Keratinocyte (primary cell): ENCODE data around the gene MYL10. TPM values are rescaled to one million over a fixed set of nuclear protein-coding genes. Genes with fewer than 3 reads are reported as not detected.

Source experiments
- DNase-seq: peaks from one replicate; pipeline ENCODE4 v3.0.0-alpha.2; 2011; ENCODE audit warnings: low read depth, missing footprints, low spot score
- FAIRE-seq: peaks from 2 replicates; lab custom pipeline; 2011; peaks lifted over from hg19 to GRCh38; lab: Jason Lieb, UNC
- H2AFZ ChIP-seq: 2 replicates; pipeline ENCODE4 v1.6.0; 2012; ENCODE audit warnings: low read length, control low read depth, inconsistent platforms; ENCODE audit not compliant: control insufficient read depth
- H3K27ac ChIP-seq: 2 replicates; pipeline ENCODE4 v1.5.1; 2011; ENCODE audit warnings: low read length; ENCODE audit not compliant: control insufficient read depth, insufficient read depth
- H3K27me3 ChIP-seq: 3 replicates; pipeline ENCODE4 v1.6.0; 2011; ENCODE audit warnings: low read length; ENCODE audit not compliant: control insufficient read depth, insufficient read depth; ENCODE audit errors: extremely low read depth
- H3K36me3 ChIP-seq, 2 experiments: 2 replicates in 1 of 2; 3 replicates in 1 of 2; pipeline ENCODE4 v1.5.1; 2011; ENCODE audit warnings: low read length in 2 of 2, mild to moderate bottlenecking in 1 of 2; ENCODE audit not compliant: control insufficient read depth in 2 of 2, insufficient read depth in 2 of 2; ENCODE audit errors: extremely low read depth in 1 of 2
- H3K4me1 ChIP-seq: 3 replicates; pipeline ENCODE4 v1.5.1; 2011; ENCODE audit warnings: low read length; ENCODE audit not compliant: control insufficient read depth, insufficient read depth; ENCODE audit errors: extremely low read depth
- H3K4me2 ChIP-seq: 3 replicates; pipeline ENCODE4 v1.6.0; 2011; ENCODE audit warnings: low read depth, low read length; ENCODE audit not compliant: control insufficient read depth, insufficient read depth; ENCODE audit errors: extremely low read depth
- H3K4me3 ChIP-seq, 3 experiments: fragments of 200-600 bp in 1 of 3; sonication (generic) in 1 of 3; 2 replicates in 2 of 3; 3 replicates in 1 of 3; pipeline ENCODE4 v1.5.1; 2011 to 2016; ENCODE audit warnings: low read length in 3 of 3, mild to moderate bottlenecking in 3 of 3, control low read depth in 2 of 3, inconsistent platforms in 1 of 3, low read depth in 1 of 3, mixed read lengths in 1 of 3, mixed run types in 1 of 3, moderate library complexity in 1 of 3; ENCODE audit not compliant: control insufficient read depth in 2 of 3, insufficient read depth in 2 of 3; ENCODE audit errors: extremely low read depth in 1 of 3
- H3K79me2 ChIP-seq: 2 replicates; pipeline ENCODE4 v1.6.0; 2012; ENCODE audit warnings: low read length; ENCODE audit not compliant: control insufficient read depth, insufficient read depth
- H3K9ac ChIP-seq: 3 replicates; pipeline ENCODE4 v1.6.0; 2011; ENCODE audit warnings: low read length; ENCODE audit not compliant: control insufficient read depth, insufficient read depth; ENCODE audit errors: extremely low read depth
- H3K9me1 ChIP-seq: 3 replicates; pipeline ENCODE4 v1.6.0; 2011; ENCODE audit warnings: low read length; ENCODE audit not compliant: control insufficient read depth, insufficient read depth; ENCODE audit errors: extremely low read depth
- H3K9me3 ChIP-seq: 2 replicates; pipeline ENCODE4 v1.5.1; 2012; ENCODE audit warnings: low read depth, low read length; ENCODE audit not compliant: control insufficient read depth
- H4K20me1 ChIP-seq: 3 replicates; pipeline ENCODE4 v1.6.0; 2011; ENCODE audit warnings: low read length; ENCODE audit not compliant: control insufficient read depth, insufficient read depth; ENCODE audit errors: extremely low read depth
- CTCF ChIP-seq, 3 experiments: IDR thresholded peaks in 1 of 3; conservative IDR thresholded peaks in 1 of 3; optimal IDR thresholded peaks in 1 of 3; 2 replicates in 2 of 3; 3 replicates in 1 of 3; pipeline versions ENCODE3 to v1.5.1; 2011; ENCODE audit warnings: low read length in 3 of 3, mild to moderate bottlenecking in 3 of 3, moderate library complexity in 2 of 3, control low read depth in 1 of 3, inconsistent platforms in 1 of 3; ENCODE audit not compliant: insufficient read depth in 2 of 3; ENCODE audit errors: extremely low read depth in 1 of 3
- EZH2 ChIP-seq: IDR thresholded peaks from one replicate; pipeline ENCODE4 v1.6.1; 2012; ENCODE audit warnings: inconsistent platforms, mild to moderate bottlenecking, low read length, moderate library complexity
- dilution Hi-C: fragments of 300-500 bp; cut with MboI; formaldehyde crosslinking; loops from one replicate; pipeline ENCODE4 v1.7.0; 2020; ENCODE audit warnings: low sequenced_read_pairs; ENCODE audit not compliant: extremely low pct_ligation_motif_present
- polyA plus RNA-seq, 5 experiments: library from polyadenylated mRNA; depleted of rRNA in 3 of 5; stranded (reverse) in 3 of 5; stranded (forward) in 1 of 5; unstranded in 1 of 5; fragments of >200 nt; gene quantifications; 1 replicate in 1 of 5; 2 replicates in 3 of 5; 3 replicates in 1 of 5; pipeline versions ENCODE4 v1.2.1 to v1.2.3, GENCODE V29; 2011 to 2012; ENCODE audit warnings: missing spikeins in 2 of 5, low read depth in 1 of 5, low replicate concordance in 1 of 5

The MYL10 gene
- polyA plus RNA-seq, 1 donor (not counting 4 experiments of a cell fraction or from before 2014, with no cell fraction given), result not detected

GRCh38 chr7:101659706-101660105 is 30.6 kb upstream of the MYL10 start:
- FAIRE-seq (no peak), DNase-seq (no peak)
- Histone ChIP-seq H3K27me3 (peaks cover 9% of the 10 kb centered on the region), H3K9ac (no peak overlapping the region), H2AFZ (no peak overlapping the region), H3K36me3 (no peaks in the 10 kb centered on the region), H3K27ac (no peak overlapping the region), H3K4me3 (no peak overlapping the region), H3K4me2 (no peak overlapping the region), H3K9me3 (no peaks in the 10 kb centered on the region), H3K4me1 (no peaks in the 10 kb centered on the region), H4K20me1 (no peaks in the 10 kb centered on the region), H3K9me1 (no peaks in the 10 kb centered on the region), H3K79me2 (no peaks in the 10 kb centered on the region)
- TF ChIP-seq EZH2 (no peak), CTCF (optimal IDR thresholded peaks at IDR 0.05 in 1 of 3, IDR thresholded peaks at IDR 0.05 in 1 of 3, conservative IDR thresholded peaks at IDR 0.05 in 1 of 3; ENCODE audit: extremely low read depth in 1 of 3, insufficient read depth in 2 of 3, low read length in 3 of 3) (no peak)
- dilution Hi-C loops, result no loop called here

DNA sequence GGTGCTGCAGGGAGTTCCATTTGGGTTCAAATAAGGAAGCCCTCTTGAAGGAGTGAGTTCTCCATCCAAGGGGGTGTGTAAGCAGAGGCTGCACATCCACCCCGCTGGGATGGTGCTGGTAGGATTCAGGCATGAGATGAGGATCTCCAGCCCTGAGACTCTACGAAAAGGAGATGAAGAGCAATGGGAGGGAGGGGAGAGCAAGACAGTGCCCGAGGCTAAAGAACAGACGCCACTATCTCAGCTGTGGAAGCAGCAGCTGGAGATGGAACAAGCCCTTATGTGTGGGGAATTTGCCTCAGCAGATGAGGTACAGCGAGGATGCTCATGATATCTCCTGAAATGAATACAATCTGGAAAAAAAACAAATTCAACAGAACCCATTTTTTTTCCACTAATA is 28.1 kb upstream of the MYL10 start:
- H3K9ac ChIP-seq, result no peak overlapping the region
- H3K27me3 ChIP-seq, result peaks cover 9% of the 10 kb centered on the region
- H3K4me2 ChIP-seq, result no peak overlapping the region
- TF ChIP-seq CTCF (optimal IDR thresholded peaks at IDR 0.05 in 1 of 3, IDR thresholded peaks at IDR 0.05 in 1 of 3, conservative IDR thresholded peaks at IDR 0.05 in 1 of 3; ENCODE audit: extremely low read depth in 1 of 3, insufficient read depth in 2 of 3, low read length in 3 of 3) (no peak), EZH2 (no peak)
- dilution Hi-C loops, result no loop called here
- FAIRE-seq (no peak), DNase-seq (no peak)
- H3K36me3 ChIP-seq, result no peaks in the 10 kb centered on the region
- H3K4me3 ChIP-seq, result no peak overlapping the region
- H3K4me1 ChIP-seq, result no peaks in the 10 kb centered on the region
- H3K9me3 ChIP-seq, result no peaks in the 10 kb centered on the region
- no peaks in the 10 kb centered on the region for H4K20me1 ChIP-seq
- no peaks in the 10 kb centered on the region for H3K79me2 ChIP-seq
- H3K9me1 ChIP-seq, result no peaks in the 10 kb centered on the region
- no peak overlapping the region for H3K27ac ChIP-seq
- H2AFZ ChIP-seq, result no peak overlapping the region
